ENCODE data around the gene TMEM95. TPM values are rescaled to one million over a fixed set of nuclear protein-coding genes. Genes with fewer than 3 reads are reported as not detected.

TMEM95 gene
- total and polyA plus RNA-seq, 2 donors (not counting 1 experiment from before 2014, with no cell fraction given): 0.25 TPM; not detected in 1

DNA sequence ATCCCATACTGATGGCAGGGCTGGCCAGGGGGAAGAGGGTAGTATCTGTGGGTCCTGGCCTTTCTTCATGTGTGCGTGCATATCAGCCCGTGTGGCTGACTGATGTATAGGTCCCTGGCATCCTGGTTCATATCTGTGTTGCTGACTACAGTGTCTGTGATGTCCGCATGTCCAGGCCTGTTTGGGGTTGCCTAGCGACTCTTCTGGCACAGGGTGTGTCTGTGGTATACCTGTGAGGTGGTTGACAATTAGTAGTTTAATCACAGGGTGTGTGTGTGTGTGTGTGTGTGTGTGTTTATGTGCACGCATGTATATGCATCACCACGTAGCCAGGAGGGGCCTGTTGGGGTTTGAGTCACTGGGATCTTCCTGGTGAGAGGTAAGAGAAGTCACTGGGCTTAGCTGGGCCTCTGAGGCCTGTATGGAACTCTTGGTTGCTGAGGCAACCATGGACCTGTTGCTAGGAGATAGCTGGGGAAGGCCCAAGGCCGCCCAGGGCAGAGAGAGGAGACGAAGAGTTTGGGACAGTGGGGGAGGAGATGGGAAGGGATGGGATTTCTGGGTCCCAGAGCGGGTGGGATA lies 603 bp upstream of the TMEM95 start:
- Mint-ChIP-seq H3K27ac (peak overlapping the region; percentile 65), H3K9me3 (ENCODE audit: insufficient read depth) (no peaks in the 10 kb centered on the region), H3K27me3 (no peaks in the 10 kb centered on the region), H3K4me3 (no peak overlapping the region), H3K4me1 (peaks cover 38% of the 10 kb centered on the region)
- Histone ChIP-seq H3K27ac (ENCODE audit: low read length in 2 of 2) (no peak overlapping the region), H3K9ac (ENCODE audit: low read length) (no peak overlapping the region), H3K4me1 (ENCODE audit: control insufficient read depth in 2 of 2, insufficient read depth in 2 of 2, low read length in 2 of 2) (peaks cover 14 to 41% of the 10 kb centered on the region in 2 donors), H3K79me2 (ENCODE audit: control insufficient read depth, insufficient read depth, low read length) (peaks cover 14% of the 10 kb centered on the region), H3K27me3 (replicated peaks in 1 of 4; ENCODE audit: control extremely low read depth in 1 of 4, control insufficient read depth in 3 of 4, insufficient read depth in 4 of 4, low read length in 3 of 4) (no peaks in the 10 kb centered on the region), H3K4me3 (ENCODE audit: control extremely low read depth in 1 of 5, extremely low read depth in 1 of 5, insufficient read depth in 1 of 5, low read depth in 2 of 5, low read length in 4 of 5) (no peak overlapping the region), H3K4me2 (replicated peaks; ENCODE audit: low read depth, low read length, poor library complexity, severe bottlenecking) (no peak overlapping the region), H2AFZ (ENCODE audit: insufficient read depth, low read depth, low read length, poor library complexity, severe bottlenecking) (no peak overlapping the region), H3K36me3 (replicated peaks in 1 of 2; ENCODE audit: control extremely low read depth in 1 of 2, control insufficient read depth in 1 of 2, extremely low read depth in 1 of 2, insufficient read depth in 2 of 2, low read length in 1 of 2) (peaks cover 0 to 2% of the 10 kb centered on the region in 2 experiments), H3K9me3 (ENCODE audit: control extremely low read depth in 1 of 3, control insufficient read depth in 2 of 3, insufficient read depth in 1 of 3, low read length in 2 of 3) (no peaks in the 10 kb centered on the region), H4K20me1 (ENCODE audit: control insufficient read depth, insufficient read depth, low read length, poor library complexity, severe bottlenecking) (peaks cover 10% of the 10 kb centered on the region)
- no peak for TF ChIP-seq EZH2 (IDR thresholded peaks at IDR 0.05; ENCODE audit: borderline replicate concordance, insufficient read depth, low read depth, low read length, poor library complexity, severe bottlenecking)
- TF ChIP-seq, protein P1, sequence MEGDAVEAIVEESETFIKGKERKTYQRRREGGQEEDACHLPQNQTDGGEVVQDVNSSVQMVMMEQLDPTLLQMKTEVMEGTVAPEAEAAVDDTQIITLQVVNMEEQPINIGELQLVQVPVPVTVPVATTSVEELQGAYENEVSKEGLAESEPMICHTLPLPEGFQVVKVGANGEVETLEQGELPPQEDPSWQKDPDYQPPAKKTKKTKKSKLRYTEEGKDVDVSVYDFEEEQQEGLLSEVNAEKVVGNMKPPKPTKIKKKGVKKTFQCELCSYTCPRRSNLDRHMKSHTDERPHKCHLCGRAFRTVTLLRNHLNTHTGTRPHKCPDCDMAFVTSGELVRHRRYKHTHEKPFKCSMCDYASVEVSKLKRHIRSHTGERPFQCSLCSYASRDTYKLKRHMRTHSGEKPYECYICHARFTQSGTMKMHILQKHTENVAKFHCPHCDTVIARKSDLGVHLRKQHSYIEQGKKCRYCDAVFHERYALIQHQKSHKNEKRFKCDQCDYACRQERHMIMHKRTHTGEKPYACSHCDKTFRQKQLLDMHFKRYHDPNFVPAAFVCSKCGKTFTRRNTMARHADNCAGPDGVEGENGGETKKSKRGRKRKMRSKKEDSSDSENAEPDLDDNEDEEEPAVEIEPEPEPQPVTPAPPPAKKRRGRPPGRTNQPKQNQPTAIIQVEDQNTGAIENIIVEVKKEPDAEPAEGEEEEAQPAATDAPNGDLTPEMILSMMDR (IDR thresholded peaks at IDR 0.05): no peak
- CTCF ChIA-PET: interaction anchor here (0.8 to 5.9 kb wide), 11 partner anchors 9 to 333 kb away, joined by 3 to 43 read pairs (median 12); partner anchors contain the start of genes ACAP1, SENP3, SOX15 and TMEM102
- 85% methylated on average over 8 of the region's 9 CpGs for whole genome bisulfite sequencing (ENCODE audit: insufficient coverage)
- peak; percentile 22 for DNase-seq
- no peak for ATAC-seq (ENCODE audit: low read depth)
- intact Hi-C loops (cut with micrococcal nuclease): no loop called here
- POLR2A ChIA-PET: interaction anchor here (0.7 to 0.9 kb wide), 2 partner anchors 120 to 144 kb away, joined by 5 to 7 read pairs; partner anchors contain the start of gene DVL2

DNA sequence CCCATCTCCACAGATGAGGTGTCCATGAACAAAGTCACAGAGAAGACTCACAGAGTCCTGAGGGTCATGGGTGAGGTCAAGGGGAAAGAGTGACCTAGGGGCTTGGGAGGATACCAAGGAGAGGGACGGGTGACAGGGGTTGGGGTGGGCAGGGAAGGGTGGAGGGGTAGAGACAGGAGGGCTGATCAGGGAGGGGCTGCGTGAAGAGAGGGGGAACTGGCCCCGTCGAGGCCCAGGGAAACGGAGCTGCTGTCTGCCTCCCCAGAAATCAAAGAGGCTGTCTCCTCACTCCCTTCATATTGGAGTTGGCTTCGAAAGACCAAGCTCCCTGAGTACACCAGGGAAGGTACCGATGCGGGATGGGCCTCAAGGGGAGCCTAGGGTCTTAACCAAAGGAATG lies 617 bp downstream of the TMEM95 start:
- H3K4me1 ChIP-seq (ENCODE audit: control insufficient read depth in 2 of 2, insufficient read depth in 2 of 2, low read length in 2 of 2): peaks cover 14 to 37% of the 10 kb centered on the region in 2 donors
- H2AFZ ChIP-seq (ENCODE audit: insufficient read depth, low read depth, low read length, poor library complexity, severe bottlenecking): no peak overlapping the region
- H3K27me3 ChIP-seq (replicated peaks in 1 of 4; ENCODE audit: control extremely low read depth in 1 of 4, control insufficient read depth in 3 of 4, insufficient read depth in 4 of 4, low read length in 3 of 4): no peaks in the 10 kb centered on the region
- DNase-seq (no peak), ATAC-seq (ENCODE audit: low read depth) (no peak)
- H3K36me3 ChIP-seq (replicated peaks in 1 of 2; ENCODE audit: control extremely low read depth in 1 of 2, control insufficient read depth in 1 of 2, extremely low read depth in 1 of 2, insufficient read depth in 2 of 2, low read length in 1 of 2): peaks cover 0 to 2% of the 10 kb centered on the region in 2 experiments
- WGBS (ENCODE audit: insufficient coverage): no CpG with 5 or more reads among the region's 8 CpGs
- H3K79me2 ChIP-seq (ENCODE audit: control insufficient read depth, insufficient read depth, low read length): peaks cover 14% of the 10 kb centered on the region
- TF ChIP-seq, protein P1 (IDR thresholded peaks at IDR 0.05): no peak
- TF ChIP-seq EZH2 (IDR thresholded peaks at IDR 0.05; ENCODE audit: borderline replicate concordance, insufficient read depth, low read depth, low read length, poor library complexity, severe bottlenecking): no peak
- POLR2A ChIA-PET: interaction anchor here (0.9 to 1.2 kb wide), 2 partner anchors 80 to 81 kb away, joined by 3 read pairs; partner anchors contain the start of gene TMEM102
- no peak overlapping the region for H3K4me3 ChIP-seq (ENCODE audit: control extremely low read depth in 1 of 5, extremely low read depth in 1 of 5, insufficient read depth in 1 of 5, low read depth in 2 of 5, low read length in 4 of 5)
- H4K20me1 ChIP-seq (ENCODE audit: control insufficient read depth, insufficient read depth, low read length, poor library complexity, severe bottlenecking): peaks cover 10% of the 10 kb centered on the region
- CTCF ChIA-PET: interaction anchor here (0.5 to 5.9 kb wide), 34 partner anchors 10 to 332 kb away, joined by 3 to 43 read pairs (median 6); partner anchors contain the start of genes ACAP1, NEURL4, NLGN2 and PLSCR3
- Mint-ChIP-seq H3K27ac (no peak overlapping the region), H3K27me3 (no peaks in the 10 kb centered on the region), H3K4me1 (peaks cover 30% of the 10 kb centered on the region), H3K9me3 (ENCODE audit: insufficient read depth) (no peaks in the 10 kb centered on the region), H3K4me3 (no peak overlapping the region)
- H3K9ac ChIP-seq (ENCODE audit: low read length): no peak overlapping the region
- H3K4me2 ChIP-seq (replicated peaks; ENCODE audit: low read depth, low read length, poor library complexity, severe bottlenecking): peak overlapping the region; percentile 30
- H3K9me3 ChIP-seq (ENCODE audit: control extremely low read depth in 1 of 3, control insufficient read depth in 2 of 3, insufficient read depth in 1 of 3, low read length in 2 of 3): no peaks in the 10 kb centered on the region
- intact Hi-C loops (cut with micrococcal nuclease): no loop called here
- no peak overlapping the region for H3K27ac ChIP-seq (ENCODE audit: low read length in 2 of 2)

Measured in B cell (primary cell).